GM12892 (cell line): ENCODE measurements around the gene TRDN.
"Not testable (repeated sequence)": the region's sequence is repeated elsewhere in the genome, so short reads cannot be mapped to it uniquely, and the experiment has no call there.

Source experiments
- DNase-seq: peaks from one replicate; pipeline ENCODE4 v3.0.0; 2011; ENCODE audit not compliant: insufficient read length
- FAIRE-seq: peaks from 2 replicates; lab custom pipeline; 2011; peaks lifted over from hg19 to GRCh38; lab: Jason Lieb, UNC
- POLR2A ChIP-seq: IDR thresholded peaks from 2 replicates; pipeline ENCODE4 v1.6.1; 2011; ENCODE audit warnings: low read depth, low read length, control low read depth
- POLR2AphosphoS5 ChIP-seq: IDR thresholded peaks from 2 replicates; pipeline ENCODE4 v1.6.1; 2011; ENCODE audit warnings: low read depth, low read length, control low read depth
- TAF1 ChIP-seq: IDR thresholded peaks from 2 replicates; pipeline ENCODE4 v1.6.1; 2011; ENCODE audit warnings: low read depth, mild to moderate bottlenecking, control low read depth, low read length, borderline replicate concordance

Gene TRDN

DNA sequence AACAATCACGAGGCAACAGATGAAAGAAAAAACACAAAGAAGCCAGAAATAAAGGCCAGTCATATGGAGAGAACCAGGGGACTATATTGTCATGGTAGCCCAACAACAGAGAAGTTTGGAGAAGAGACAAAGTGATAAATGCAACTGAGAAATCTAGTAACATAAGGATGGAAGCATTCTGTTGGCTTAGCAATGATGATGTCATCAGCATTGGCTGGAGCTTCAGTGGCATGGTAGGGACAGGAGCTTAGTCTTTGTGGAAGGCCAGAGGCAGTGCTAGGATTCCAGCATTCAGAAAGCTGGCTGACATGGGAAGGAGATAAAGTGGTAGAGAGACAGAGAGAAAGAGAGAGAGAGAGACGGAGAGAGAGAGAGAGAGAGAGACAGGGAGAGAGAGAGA is 276.4 kb downstream of the TRDN start:
- TF ChIP-seq POLR2A (no peak), TAF1 (no peak), POLR2AphosphoS5 (no peak)
- FAIRE-seq (no peak), DNase-seq (no peak)

- DNase-seq: no peak
- FAIRE-seq: no peak
- no peak for TF ChIP-seq TAF1
Measured at GRCh38 chr6:123352705-123353104, 284.0 kb downstream of the TRDN start.

- TF ChIP-seq POLR2A: no peak
- FAIRE-seq: no peak
- no peak for DNase-seq
Measured at GRCh38 chr6:123352279-123352678, 284.5 kb downstream of the TRDN start.

DNA sequence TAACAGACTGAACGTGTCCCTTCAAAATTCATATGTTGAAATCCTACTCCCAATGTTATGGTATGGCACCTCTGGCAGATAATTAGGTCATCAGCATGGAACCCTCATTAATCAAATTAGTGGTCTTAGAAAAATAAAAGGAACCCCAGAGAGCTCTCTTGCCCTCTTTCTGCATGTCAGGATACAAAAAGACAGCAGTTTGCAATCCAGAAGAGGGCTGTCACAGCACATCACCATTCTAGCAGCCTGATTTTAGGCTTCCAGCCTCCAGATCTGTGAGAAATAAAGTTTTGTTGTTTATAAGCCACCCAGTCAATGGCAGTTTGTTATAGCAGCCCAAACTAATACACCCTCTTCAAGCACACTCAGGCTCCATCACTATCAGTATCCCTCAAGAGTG is 292.9 kb downstream of the TRDN start:
- no peak for DNase-seq
- TF ChIP-seq POLR2A: no peak
- TF ChIP-seq TAF1: no peak
- no peak for TF ChIP-seq POLR2AphosphoS5
- no peak for FAIRE-seq

GRCh38 chr6:123338394-123338793 is 298.4 kb downstream of the TRDN start:
- DNase-seq: no peak
- TF ChIP-seq TAF1: no peak
- no peak for TF ChIP-seq POLR2AphosphoS5
- no peak for TF ChIP-seq POLR2A
- no peak for FAIRE-seq

- no peak for DNase-seq
- TF ChIP-seq TAF1 (no peak), POLR2AphosphoS5 (no peak), POLR2A (no peak)
- no peak for FAIRE-seq
Measured at GRCh38 chr6:123333000-123333756, 303.6 kb downstream of the TRDN start.

- no peak for FAIRE-seq
- no peak for TF ChIP-seq POLR2A
- no peak for TF ChIP-seq POLR2AphosphoS5
- no peak for TF ChIP-seq TAF1
Measured at GRCh38 chr6:123332070-123332469, 304.7 kb downstream of the TRDN start.

DNA sequence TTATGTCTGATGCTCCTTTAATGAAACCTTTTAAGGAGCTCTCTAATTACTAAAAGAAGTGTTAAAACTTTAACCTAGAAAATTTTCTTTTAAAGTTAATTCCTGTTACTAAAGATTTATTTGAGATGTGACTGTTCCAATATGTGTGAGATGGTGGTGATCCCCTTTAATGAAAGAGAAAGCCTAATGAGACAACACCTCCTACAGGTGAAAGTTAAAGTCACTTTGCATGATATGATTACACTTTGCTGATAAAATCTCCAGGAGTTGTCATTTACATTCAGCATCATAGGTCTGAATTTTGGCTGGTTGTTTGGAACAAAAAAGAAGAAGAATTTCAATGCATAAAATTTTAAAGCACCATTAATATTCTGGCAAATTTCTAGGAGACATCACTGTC is 307.4 kb downstream of the TRDN start:
- no peak for DNase-seq
- no peak for FAIRE-seq
- TF ChIP-seq POLR2A (no peak), POLR2AphosphoS5 (no peak), TAF1 (no peak)

More at GRCh38 chr6:123332070-123332469, 304.7 kb downstream of the TRDN start:
- no peak for DNase-seq

DNA sequence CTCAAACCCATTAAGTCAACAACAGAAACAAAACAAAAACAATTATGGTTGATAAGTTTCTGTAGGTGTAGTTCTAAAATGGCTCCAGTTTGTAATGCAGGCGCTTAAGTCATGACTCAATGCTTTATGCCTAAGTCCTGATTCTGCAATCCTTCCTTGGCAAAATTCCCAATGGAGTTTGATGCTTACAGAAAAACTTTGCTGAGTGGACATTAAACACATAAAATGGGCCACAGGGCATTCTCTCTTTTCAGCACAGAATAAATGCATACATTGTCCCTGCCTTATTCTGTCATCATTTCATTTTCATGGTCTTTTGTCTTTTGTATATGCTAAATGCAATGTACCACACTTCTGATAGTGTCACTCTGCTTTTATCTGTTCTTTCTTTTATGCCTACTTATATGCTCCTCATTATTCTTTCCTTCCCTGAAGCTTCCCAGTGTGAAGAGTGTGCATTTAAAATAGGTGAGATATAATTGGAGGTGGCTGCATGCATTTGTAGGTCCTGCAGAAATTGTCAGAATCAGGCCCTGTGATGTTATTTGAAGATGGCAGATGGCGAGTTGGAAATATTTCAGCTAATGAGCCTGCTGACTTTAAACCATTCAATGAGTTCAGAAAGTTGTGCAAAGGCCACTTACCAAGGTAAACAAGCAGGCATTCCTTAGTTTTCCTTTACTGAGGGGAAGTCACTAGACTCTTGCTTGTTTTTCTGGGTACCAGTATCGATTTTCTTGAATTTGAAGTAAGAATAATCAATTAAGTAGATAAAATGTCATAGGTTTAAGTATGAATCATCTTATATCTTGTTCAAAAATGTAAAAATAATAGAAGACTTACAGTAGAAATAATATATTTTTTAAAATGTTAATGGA is 313.1 kb downstream of the TRDN start:
- FAIRE-seq (no peak), DNase-seq (no peak)
- TF ChIP-seq TAF1 (no peak), POLR2AphosphoS5 (no peak), POLR2A (no peak)

DNA sequence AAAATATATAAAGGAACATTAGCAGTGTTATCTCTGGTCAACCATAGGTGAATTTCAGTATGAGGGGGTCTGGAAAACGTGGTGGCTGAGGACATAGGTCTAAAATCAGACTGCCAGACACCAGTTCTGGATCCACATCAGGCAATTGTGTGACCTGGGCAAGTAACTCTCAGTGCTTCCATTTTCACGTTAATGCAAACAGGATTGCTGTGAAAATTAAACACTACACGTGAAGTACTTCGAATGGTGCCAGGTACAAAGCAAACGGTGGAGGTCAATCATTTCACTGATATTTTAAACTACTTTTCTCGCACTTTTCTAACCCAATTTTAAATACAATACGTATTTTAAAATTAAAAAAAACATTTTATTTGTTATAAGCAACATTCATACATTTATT is 315.7 kb downstream of the TRDN start:
- FAIRE-seq: no peak
- no peak for DNase-seq
- TF ChIP-seq TAF1 (no peak), POLR2AphosphoS5 (no peak), POLR2A (no peak)

DNA sequence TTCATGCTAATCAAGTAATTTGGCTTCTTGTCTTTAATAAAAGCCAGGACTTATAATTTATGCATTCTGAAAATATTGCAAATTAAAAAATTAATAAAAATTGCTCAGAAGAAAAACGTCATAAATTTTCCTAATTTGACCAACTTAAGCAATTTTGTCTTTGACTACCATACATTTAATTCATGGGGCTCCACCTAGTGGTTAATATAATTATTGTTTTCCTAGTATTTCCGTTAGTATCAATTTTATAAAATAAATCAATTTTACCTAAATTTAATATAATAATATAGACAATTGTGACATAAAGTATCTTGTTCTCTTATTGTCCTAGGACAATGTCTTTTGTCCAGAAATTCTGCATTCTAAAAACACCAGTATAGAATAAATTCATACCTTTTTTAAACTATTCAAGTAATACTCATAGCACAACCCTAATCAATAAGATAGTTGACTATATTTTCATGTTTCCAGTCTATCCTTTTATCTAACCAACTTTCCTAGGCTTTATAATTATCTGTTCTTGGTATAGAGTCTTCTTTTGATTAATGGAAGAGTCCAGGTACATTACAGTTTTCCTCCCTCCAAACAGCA is 319.9 kb downstream of the TRDN start:
- no peak for TF ChIP-seq TAF1
- no peak for TF ChIP-seq POLR2AphosphoS5
- no peak for TF ChIP-seq POLR2A

DNA sequence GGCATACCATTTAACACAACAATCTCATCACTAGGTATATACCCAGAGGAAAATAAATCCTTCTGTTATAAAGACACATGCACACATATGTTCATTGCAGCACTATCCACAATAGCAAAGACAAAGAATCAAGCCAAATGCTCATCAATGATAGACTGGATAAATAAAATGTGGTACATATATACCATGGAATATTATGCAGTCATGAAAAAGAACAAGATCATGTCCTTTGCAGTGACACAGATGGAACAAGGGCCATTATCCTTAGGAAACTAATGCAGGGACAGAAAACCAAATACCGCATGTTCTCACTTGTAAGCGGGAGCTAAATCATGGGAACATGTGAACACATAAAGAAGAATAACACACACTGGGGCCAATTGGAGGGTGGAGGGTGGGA is 322.3 kb downstream of the TRDN start:
- DNase-seq, FAIRE-seq: not testable (repeated sequence)

More for the DNA sequence above, 319.9 kb downstream of the TRDN start:
- DNase-seq: no peak
- no peak for FAIRE-seq

DNA sequence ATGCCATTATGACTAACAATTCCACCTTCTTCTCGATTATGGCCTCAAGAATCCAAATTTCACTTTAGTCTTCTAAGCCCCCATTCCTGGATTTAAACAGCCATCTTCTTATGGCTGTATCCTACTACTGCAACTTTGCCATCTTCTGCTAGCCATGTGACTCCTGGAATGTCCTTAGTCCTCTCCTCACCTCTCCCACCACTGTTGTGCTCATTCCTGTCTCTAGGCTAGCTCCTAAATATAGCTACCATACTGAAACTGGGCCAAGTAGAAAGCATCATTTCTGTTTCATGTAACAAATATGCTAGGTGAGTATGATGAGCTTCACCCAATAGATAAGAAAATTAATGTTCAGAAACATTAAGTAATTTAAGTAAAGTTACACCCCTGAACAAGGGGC is 327.6 kb downstream of the TRDN start:
- no peak for FAIRE-seq
- TF ChIP-seq POLR2AphosphoS5: no peak
- no peak for TF ChIP-seq TAF1
- no peak for TF ChIP-seq POLR2A

More for the DNA sequence above, 327.6 kb downstream of the TRDN start:
- DNase-seq: no peak
